HG03066 (cell line): ENCODE results near the gene FFAR3.
"Not testable (repeated sequence)": the region's sequence is repeated elsewhere in the genome, so short reads cannot be mapped to it uniquely, and the experiment has no call there.

Source experiments
- ATAC-seq: cut with Tn5 transposase; IDR thresholded peaks from one replicate; pipeline ENCODE4 v1.9.1; 2021; ENCODE audit warnings: low read depth; ENCODE audit not compliant: unreplicated experiment

Gene FFAR3

GRCh38 chr19:35373492-35373891, 15.2 kb downstream of the FFAR3 start:
- ATAC-seq: no peak

GRCh38 chr19:35374031-35374430, 15.8 kb downstream of the FFAR3 start:
- not testable (repeated sequence) for ATAC-seq

DNA sequence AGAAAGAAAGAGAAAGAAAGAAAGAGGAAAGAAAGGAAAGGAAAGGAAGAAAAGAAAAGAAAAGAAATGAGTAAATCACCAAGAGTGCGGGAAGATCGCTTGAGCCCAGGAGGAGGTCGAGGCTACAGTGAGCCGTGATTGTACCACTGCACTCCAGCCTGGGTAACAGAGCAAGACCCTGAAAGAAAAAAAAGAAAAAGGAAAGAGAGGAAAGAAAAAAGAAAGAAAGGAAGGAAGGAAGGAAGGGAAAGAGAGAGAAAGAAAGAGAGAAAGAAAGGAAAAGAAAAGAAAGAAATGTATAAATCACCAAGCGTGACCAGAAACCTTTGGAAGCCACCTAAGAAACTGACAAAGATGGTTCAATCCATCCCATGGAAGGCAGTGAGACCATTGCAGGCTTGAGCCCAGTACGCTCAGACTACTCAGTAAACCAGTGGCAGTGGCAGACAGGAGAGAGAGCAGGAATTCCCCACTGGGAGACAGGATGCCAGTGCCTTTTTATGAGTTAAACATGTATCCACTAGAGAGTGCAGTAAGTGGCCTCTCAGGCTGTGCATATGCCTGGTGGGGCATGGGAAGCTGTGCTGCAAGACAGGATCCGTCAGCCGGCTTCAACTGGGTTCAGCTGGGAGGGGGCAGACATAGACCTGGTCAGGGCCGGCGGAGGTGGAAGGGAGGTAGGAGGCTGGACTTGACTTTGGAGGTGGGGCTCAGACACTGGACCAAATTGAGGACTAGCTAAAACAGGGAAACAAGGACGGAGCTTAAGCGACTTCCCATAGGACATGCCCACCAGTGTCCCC, 17.4 kb downstream of the FFAR3 start:
- no peak for ATAC-seq

DNA sequence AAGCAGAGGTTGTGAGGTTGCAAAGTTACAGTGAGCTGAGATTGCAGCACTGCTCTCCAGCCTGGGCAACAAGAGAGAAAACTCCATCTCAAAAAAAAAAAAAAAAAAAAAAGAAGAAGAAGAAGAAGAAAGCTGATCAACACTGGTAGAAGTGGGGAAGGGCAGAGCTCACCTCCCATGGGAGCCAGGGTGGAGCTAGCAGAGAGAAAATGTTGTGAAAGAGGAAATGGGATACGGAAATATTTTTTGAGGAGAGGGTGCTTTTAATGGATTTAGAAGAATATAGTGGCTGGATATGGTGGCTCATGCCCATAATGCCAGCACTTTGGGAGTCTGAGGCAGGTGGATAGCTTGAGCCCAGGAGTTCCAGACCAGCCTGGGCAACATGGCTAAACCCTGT, 19.4 kb downstream of the FFAR3 start:
- ATAC-seq: no peak

- no peak for ATAC-seq
These were observed 20.1 kb downstream of the FFAR3 start for GRCh38 chr19:35378356-35378755.

- not testable (repeated sequence) for ATAC-seq
These were observed 21.3 kb downstream of the FFAR3 start for GRCh38 chr19:35379545-35379944.

GRCh38 chr19:35379992-35380391, 21.7 kb downstream of the FFAR3 start:
- ATAC-seq: no peak

DNA sequence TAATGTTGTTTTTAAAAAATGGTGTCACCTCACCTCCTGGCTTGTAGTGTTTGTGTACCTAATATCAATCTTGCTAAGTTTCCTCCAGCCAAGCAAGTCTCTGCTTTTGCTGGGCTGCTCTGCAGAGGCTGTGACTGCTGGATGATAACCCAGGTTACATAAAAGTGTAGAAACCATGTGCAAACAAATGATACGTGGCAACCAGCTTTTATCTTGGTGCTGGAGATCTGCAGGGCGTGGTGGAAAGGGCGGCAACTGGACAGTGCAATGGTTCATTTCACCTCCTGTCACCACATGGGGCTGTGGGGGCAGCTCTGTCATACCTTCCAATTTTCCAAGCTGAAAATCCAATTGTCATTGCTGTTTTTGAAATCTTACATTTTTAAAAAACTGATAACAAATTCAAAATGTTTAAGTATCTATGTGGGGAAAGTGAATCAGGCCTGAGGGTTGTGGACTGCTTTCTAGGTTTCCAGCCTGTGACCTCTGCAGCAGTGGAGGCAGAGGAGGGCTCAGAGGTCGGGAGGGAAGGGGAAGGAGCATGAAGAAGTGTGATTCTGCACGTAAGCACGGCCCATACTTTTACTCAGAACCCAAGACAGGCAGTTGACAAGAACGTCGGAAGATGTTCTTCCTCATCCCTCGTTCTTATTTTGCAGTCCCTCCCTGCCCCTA, 22.3 kb downstream of the FFAR3 start:
- ATAC-seq: no peak

- ATAC-seq: no peak
These were observed 23.1 kb downstream of the FFAR3 start for GRCh38 chr19:35381318-35381717.

DNA sequence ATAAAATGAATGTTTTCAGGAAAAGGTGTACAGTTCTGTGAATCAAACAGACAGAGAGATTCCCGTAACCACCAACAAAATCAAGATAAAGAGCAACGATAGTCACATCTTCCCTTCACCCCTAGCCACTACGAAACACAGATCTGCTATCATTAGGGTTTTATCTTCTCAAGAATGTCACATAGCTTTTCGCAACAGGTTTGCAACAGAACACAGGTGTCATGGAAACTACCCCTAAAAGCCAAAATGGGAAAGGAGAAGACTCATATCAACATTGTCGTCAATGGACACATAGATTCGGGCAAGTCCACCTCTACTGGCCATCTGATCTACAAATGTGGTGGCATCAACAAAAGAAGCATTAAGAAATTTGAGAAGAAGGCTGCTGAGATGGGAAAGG, 23.7 kb downstream of the FFAR3 start:
- ATAC-seq: no peak

- no peak for ATAC-seq
These were observed 25.3 kb downstream of the FFAR3 start for GRCh38 chr19:35383536-35383935.

GRCh38 chr19:35388277-35389054, 30.2 kb downstream of the FFAR3 start:
- ATAC-seq: no peak

DNA sequence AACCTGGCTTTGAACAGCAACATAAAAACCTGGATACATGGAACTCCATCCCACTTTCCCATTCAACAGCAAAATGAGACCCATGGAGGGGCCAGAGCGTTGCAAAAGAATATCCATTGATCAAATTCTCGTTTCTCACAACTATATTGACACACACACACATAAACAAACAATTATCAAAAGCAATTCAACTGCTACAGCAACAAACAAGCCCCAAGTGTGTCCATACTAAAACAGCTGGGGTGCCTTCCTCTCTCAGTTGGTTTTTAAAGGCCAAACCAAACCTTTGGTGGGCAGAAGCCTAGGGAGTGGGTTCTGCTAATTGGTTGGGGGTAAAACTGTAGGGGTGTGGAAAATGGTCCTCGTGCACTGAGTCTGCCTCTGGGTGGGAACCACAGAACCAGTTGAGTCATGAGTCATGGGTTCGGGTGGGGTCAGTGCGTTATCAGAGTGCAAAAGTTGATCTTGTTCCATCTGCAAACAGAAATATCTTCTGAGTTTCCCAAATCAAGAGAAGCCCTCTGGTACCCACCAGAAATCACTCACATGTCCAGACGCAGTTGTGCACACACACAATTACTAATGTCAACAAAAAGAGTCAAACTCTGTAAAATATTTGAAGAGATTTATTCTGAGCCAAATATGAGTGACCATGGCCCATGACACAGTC, 31.1 kb downstream of the FFAR3 start:
- ATAC-seq: no peak

DNA sequence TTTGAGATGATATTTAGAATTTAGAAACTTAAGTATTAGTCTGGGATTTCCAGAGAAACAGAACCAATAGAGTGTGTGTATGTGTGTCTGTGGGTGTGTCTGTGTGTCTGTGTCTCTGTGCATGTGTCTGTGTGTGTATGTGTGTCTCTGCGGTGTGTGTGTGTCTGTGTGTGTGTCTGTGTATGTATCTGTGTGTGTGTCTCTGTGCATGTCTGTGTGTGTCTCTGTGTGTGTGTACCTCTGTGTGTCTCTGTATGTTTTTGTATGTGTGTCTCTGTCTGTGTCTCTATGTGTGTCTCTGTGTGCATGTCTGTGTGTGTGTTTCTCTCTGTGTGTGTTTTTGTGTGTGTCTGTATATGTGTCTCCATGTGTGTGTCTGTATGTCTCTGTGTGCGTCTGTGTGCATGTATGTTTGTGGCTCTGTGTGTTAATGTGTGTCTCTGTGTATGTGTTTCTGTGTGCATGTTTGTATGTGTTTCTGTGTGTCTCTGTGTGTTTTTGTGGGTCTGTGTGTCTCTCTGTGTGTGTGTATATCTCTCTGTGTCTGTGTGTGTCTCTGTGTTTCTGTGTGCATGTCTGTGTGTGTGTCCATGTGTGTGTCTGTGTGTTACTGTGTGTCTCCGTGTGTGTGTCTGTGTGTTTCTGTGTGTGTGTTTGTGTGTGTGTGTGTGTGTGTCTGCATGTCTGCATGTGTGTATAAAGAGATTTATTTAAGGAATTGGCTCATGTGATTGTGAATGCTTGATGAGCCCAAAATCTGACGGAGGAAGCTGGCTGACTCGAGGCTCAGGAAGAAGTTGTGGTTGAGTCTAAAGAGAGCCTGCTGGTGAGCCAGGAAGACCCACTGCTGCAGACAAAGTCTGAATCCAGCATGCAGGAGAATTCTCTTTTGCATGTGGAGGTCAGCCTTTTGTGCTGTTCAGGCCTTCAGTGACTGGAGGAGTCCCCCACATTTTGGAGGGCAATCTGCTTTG, 34.8 kb downstream of the FFAR3 start:
- ATAC-seq: no peak

GRCh38 chr19:35395382-35396199, 37.3 kb downstream of the FFAR3 start:
- no peak for ATAC-seq

- ATAC-seq: no peak
These were observed 38.1 kb downstream of the FFAR3 start for GRCh38 chr19:35396240-35396885.

DNA sequence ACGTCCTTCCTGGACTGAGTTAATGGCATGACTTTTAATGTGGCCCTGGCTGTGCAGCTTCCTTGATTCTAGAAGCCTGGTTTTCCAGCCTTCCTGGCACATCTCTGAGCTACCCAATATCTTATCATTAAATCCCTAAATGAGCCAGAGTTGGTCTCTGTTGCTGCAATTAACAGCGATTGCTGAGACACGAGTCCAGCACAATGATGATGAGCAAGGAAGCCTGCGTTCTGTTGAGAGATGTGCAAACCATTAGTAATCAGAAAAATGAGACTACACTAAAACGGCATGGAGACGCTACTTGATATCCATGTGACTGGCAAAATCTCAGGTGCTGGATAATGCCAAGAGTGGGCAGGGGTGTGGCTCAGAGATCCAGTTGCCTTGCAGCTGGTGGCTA, 38.8 kb downstream of the FFAR3 start:
- ATAC-seq: no peak

DNA sequence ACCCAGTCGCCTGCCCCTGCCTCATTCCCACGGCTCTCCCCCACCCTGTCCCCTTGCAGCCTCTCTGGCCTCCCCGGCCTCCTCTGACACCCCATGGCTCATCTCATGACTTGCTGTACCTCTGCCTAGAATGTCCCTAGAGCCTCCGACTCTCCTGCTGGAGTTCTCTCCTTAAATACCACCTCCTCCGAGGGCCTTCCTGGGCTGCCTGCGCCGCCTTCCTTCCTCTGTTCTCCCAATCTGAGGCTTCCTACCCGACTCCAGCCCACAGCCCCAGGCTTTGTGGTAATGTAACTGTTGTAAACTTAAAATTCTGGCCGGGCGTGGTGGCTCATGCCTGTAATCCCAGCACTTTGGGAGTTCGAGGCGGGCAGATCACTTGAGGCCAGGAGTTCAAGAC, 40.3 kb downstream of the FFAR3 start:
- ATAC-seq: no peak
